GM10266 (cell line): ENCODE data around the gene CDH13.

Source experiments
- DNase-seq: peaks from one replicate; pipeline ENCODE4 v3.0.0; 2012; ENCODE audit errors: extremely low spot score
- CTCF ChIP-seq: IDR thresholded peaks from 2 replicates; pipeline ENCODE4 v1.5.1; 2012; ENCODE audit warnings: mild to moderate bottlenecking, low read depth; ENCODE audit not compliant: control insufficient read depth, insufficient read depth; ENCODE audit errors: missing control alignments

CDH13 gene

GRCh38 chr16:83674931-83675535 lies 1048.3 kb downstream of the CDH13 start:
- DNase-seq: no peak
- no peak for TF ChIP-seq CTCF

GRCh38 chr16:83676086-83676485 lies 1049.3 kb downstream of the CDH13 start:
- no peak for TF ChIP-seq CTCF
- no peak for DNase-seq

GRCh38 chr16:83680980-83681379 lies 1054.2 kb downstream of the CDH13 start:
- no peak for TF ChIP-seq CTCF
- no peak for DNase-seq

GRCh38 chr16:83681381-83681956 lies 1054.7 kb downstream of the CDH13 start:
- no peak for TF ChIP-seq CTCF
- DNase-seq: no peak

GRCh38 chr16:83682116-83682867 lies 1055.5 kb downstream of the CDH13 start:
- no peak for TF ChIP-seq CTCF
- no peak for DNase-seq

- TF ChIP-seq CTCF: no peak
- DNase-seq: no peak
Measured at GRCh38 chr16:83682868-83683235, 1056.1 kb downstream of the CDH13 start.

GRCh38 chr16:83685615-83686165 lies 1058.9 kb downstream of the CDH13 start:
- DNase-seq: no peak
- no peak for TF ChIP-seq CTCF
